IPS-NIHi11 (cell line): ENCODE data around the gene PAK4.
A peak's percentile ranks its signal among the peaks of the same experiment; 100 is the strongest.
"Not testable (repeated sequence)": the region's sequence is repeated elsewhere in the genome, so short reads cannot be mapped to it uniquely, and the experiment has no call there.

Source experiments
- DNase-seq: peaks from one replicate; pipeline ENCODE4 v3.0.0; 2012; ENCODE audit warnings: mixed read lengths, low spot score

PAK4 gene

GRCh38 chr19:39100500-39101166, 25.0 kb upstream of the PAK4 start:
- DNase-seq = no peak

- no peak for DNase-seq
Observed at GRCh38 chr19:39103151-39103550, 22.4 kb upstream of the PAK4 start.

- DNase-seq = no peak
Observed at GRCh38 chr19:39104186-39104596, 21.4 kb upstream of the PAK4 start.

GRCh38 chr19:39106194-39106593, 19.4 kb upstream of the PAK4 start:
- DNase-seq = no peak

GRCh38 chr19:39109641-39110040, 15.9 kb upstream of the PAK4 start:
- DNase-seq = no peak

- DNase-seq = peak; percentile 87
Observed at GRCh38 chr19:39110263-39110967, 15.2 kb upstream of the PAK4 start.

- DNase-seq = no peak
Observed at GRCh38 chr19:39111593-39112199, 13.9 kb upstream of the PAK4 start.

- no peak for DNase-seq
Observed at GRCh38 chr19:39112338-39112890, 13.2 kb upstream of the PAK4 start.

- DNase-seq = no peak
Observed at GRCh38 chr19:39113199-39113598, 12.4 kb upstream of the PAK4 start.

- DNase-seq = no peak
Observed at GRCh38 chr19:39115105-39115847, 10.3 kb upstream of the PAK4 start.

- DNase-seq = not testable (repeated sequence)
Observed at GRCh38 chr19:39117023-39117422, 8.6 kb upstream of the PAK4 start.

GRCh38 chr19:39119830-39120229, 5.8 kb upstream of the PAK4 start:
- no peak for DNase-seq

GRCh38 chr19:39122934-39123731, 2.5 kb upstream of the PAK4 start:
- DNase-seq = no peak

GRCh38 chr19:39124136-39124764, 1.3 kb upstream of the PAK4 start:
- no peak for DNase-seq

GRCh38 chr19:39125199-39125553, 410 bp upstream of the PAK4 start:
- no peak for DNase-seq

- no peak for DNase-seq
Observed at GRCh38 chr19:39126312-39127187, 964 bp downstream of the PAK4 start.

- no peak for DNase-seq
Observed at GRCh38 chr19:39127812-39128515, 2.4 kb downstream of the PAK4 start.

GRCh38 chr19:39128516-39129079, 3.0 kb downstream of the PAK4 start:
- DNase-seq = no peak

- no peak for DNase-seq
Observed at GRCh38 chr19:39129116-39129515, 3.5 kb downstream of the PAK4 start.
